CD14-positive monocyte (primary cell): ENCODE measurements around the gene DSP. TPM values are rescaled to one million over a fixed set of nuclear protein-coding genes. Genes with fewer than 3 reads are reported as not detected.

Experiments
- DNase-seq, 3 donors: peaks; one replicate each; pipeline ENCODE4 v3.0.0-alpha.2; 2011 to 2022
- H2AFZ ChIP-seq: 2 replicates; pipeline ENCODE4 v1.6.0; 2012; ENCODE audit warnings: mild to moderate bottlenecking, low read depth, low read length, inconsistent platforms; ENCODE audit not compliant: insufficient read depth, poor library complexity, severe bottlenecking
- H3K27ac ChIP-seq, 2 donors: 1 replicate in 1 of 2; 2 replicates in 1 of 2; pipeline ENCODE4 v1.5.1; 2012 to 2013; ENCODE audit warnings: low read length in 2 of 2, control low read depth in 1 of 2, inconsistent platforms in 1 of 2, low read depth in 1 of 2, mild to moderate bottlenecking in 1 of 2
- H3K27me3 ChIP-seq, 2 donors: one replicate each; pipeline versions ENCODE4 v1.6.0 to v1.6.1; 2011 to 2013; ENCODE audit warnings: low read length in 2 of 2; ENCODE audit not compliant: control insufficient read depth in 2 of 2, insufficient read depth in 2 of 2
- H3K36me3 ChIP-seq, 2 donors: replicated peaks in 1 of 2; 1 replicate in 1 of 2; 2 replicates in 1 of 2; pipeline versions ENCODE4 v1.5.1 to v1.6.1; 2012 to 2013; ENCODE audit warnings: low read length in 2 of 2, control low read depth in 1 of 2, inconsistent platforms in 1 of 2, mild to moderate bottlenecking in 1 of 2; ENCODE audit not compliant: insufficient read depth in 2 of 2, control insufficient read depth in 1 of 2
- H3K4me1 ChIP-seq, 2 donors: 1 replicate in 1 of 2; 2 replicates in 1 of 2; pipeline versions ENCODE4 v1.5.1 to v1.6.1; 2012 to 2013; ENCODE audit warnings: low read length in 2 of 2, control low read depth in 1 of 2, inconsistent platforms in 1 of 2, mild to moderate bottlenecking in 1 of 2, moderate library complexity in 1 of 2; ENCODE audit not compliant: insufficient read depth in 2 of 2, control insufficient read depth in 1 of 2
- H3K4me2 ChIP-seq: replicated peaks from 2 replicates; pipeline ENCODE3; 2012; ENCODE audit warnings: low read length, moderate library complexity, mild to moderate bottlenecking; ENCODE audit not compliant: poor library complexity, severe bottlenecking; ENCODE audit errors: extremely low read depth
- H3K4me3 ChIP-seq, 3 experiments: fragments of 200-600 bp in 1 of 3; sonication (generic) in 1 of 3; replicated peaks in 1 of 3; 1 replicate in 2 of 3; 2 replicates in 1 of 3; pipeline ENCODE4 v1.5.1; 2011 to 2013; ENCODE audit warnings: low read length in 3 of 3, mild to moderate bottlenecking in 3 of 3, control low read depth in 2 of 3, low read depth in 2 of 3, inconsistent platforms in 1 of 3, moderate library complexity in 1 of 3
- H3K79me2 ChIP-seq: 2 replicates; pipeline ENCODE4 v1.6.0; 2012; ENCODE audit warnings: mild to moderate bottlenecking, control low read depth, inconsistent platforms, low read length, moderate library complexity; ENCODE audit not compliant: insufficient read depth
- H3K9ac ChIP-seq: 2 replicates; pipeline ENCODE4 v1.6.0; 2017; ENCODE audit warnings: low read length, mild to moderate bottlenecking; ENCODE audit not compliant: insufficient read depth, poor library complexity, severe bottlenecking
- H3K9me3 ChIP-seq, 2 donors: replicated peaks in 1 of 2; 1 replicate in 1 of 2; 2 replicates in 1 of 2; pipeline versions ENCODE4 v1.5.1 to v1.6.1; 2012 to 2013; ENCODE audit warnings: low read length in 2 of 2, control low read depth in 1 of 2; ENCODE audit not compliant: control insufficient read depth in 1 of 2, insufficient read depth in 1 of 2
- H4K20me1 ChIP-seq: 2 replicates; pipeline ENCODE4 v1.6.0; 2012; ENCODE audit warnings: mild to moderate bottlenecking, low read length, control low read depth, moderate library complexity; ENCODE audit not compliant: insufficient read depth
- H3K27ac Mint-ChIP-seq, 7 donors: one replicate each; pipeline ENCODE4 v1.8.0; 2020; ENCODE audit warnings: mild to moderate bottlenecking in 7 of 7, mixed read lengths in 7 of 7, moderate library complexity in 6 of 7, inconsistent platforms in 2 of 7
- H3K27me3 Mint-ChIP-seq, 3 donors: one replicate each; pipeline ENCODE4 v1.8.0; 2021 to 2022; ENCODE audit warnings: low read depth in 3 of 3, mild to moderate bottlenecking in 3 of 3, mixed read lengths in 3 of 3, moderate library complexity in 3 of 3, inconsistent platforms in 1 of 3
- H3K36me3 Mint-ChIP-seq, 2 donors: one replicate each; pipeline ENCODE4 v1.8.0; 2020; ENCODE audit warnings: mixed read lengths in 2 of 2, inconsistent platforms in 1 of 2, mild to moderate bottlenecking in 1 of 2
- H3K4me1 Mint-ChIP-seq: one replicate; pipeline ENCODE4 v1.8.0; 2020; ENCODE audit warnings: mild to moderate bottlenecking, mixed read lengths
- H3K4me3 Mint-ChIP-seq, 2 donors: one replicate each; pipeline ENCODE4 v1.8.0; 2020; ENCODE audit warnings: mild to moderate bottlenecking in 2 of 2, mixed read lengths in 2 of 2, moderate library complexity in 1 of 2
- H3K9me3 Mint-ChIP-seq, 7 donors: one replicate each; pipeline ENCODE4 v1.8.0; 2020 to 2022; ENCODE audit warnings: mixed read lengths in 7 of 7, mild to moderate bottlenecking in 6 of 7, moderate library complexity in 6 of 7, inconsistent platforms in 2 of 7
- CTCF ChIP-seq: fragments of 200-600 bp; IDR thresholded peaks from one replicate; pipeline ENCODE4 v1.8.0; 2022; ENCODE audit warnings: antibody characterized with exemption, mild to moderate bottlenecking
- WGBS: methylation state at CpG from one replicate; pipeline ENCODE4 v1.1.5; 2013; ENCODE audit warnings: missing lambda C conversion rate; ENCODE audit not compliant: insufficient coverage; 5-methylcytosine and 5-hydroxymethylcytosine counted together
- intact Hi-C, 2 donors: fragments of 100-400 bp; cut with micrococcal nuclease; formaldehyde crosslinking; loops; one replicate each; pipeline versions ENCODE4 v1.15.0 to v1.15.1; 2023
- polyA plus RNA-seq, 3 donors: library from polyadenylated mRNA; depleted of rRNA in 1 of 3; unstranded in 2 of 3; stranded (reverse) in 1 of 3; fragments of 300-500 nt in 2 of 3; fragments of >200 nt in 1 of 3; fragmentation: Illumina TruSeq in 2 of 3; gene quantifications; 1 replicate in 2 of 3; 2 replicates in 1 of 3; pipeline ENCODE4 v1.2.3, GENCODE V29; 2012 to 2021

The DSP gene
- polyA plus RNA-seq, 3 donors = not detected

DNA sequence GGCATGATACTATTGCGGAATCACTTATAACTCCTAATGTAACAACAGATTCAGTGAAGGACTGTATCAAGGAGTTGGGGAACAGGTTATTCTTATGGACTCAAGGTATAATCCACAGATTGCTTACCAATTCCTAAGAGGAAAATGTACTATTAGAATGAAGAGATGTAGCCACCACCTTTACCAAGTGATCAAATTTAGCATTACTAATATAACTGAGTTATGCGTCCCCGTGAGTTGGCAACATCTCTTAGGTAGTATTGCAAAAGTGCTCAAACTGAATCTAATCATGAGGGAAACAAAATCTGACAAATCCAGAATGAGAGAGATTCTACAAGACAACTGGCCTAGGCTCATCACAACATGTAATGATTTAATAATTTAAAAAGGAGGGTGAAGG lies 47.8 kb downstream of the DSP start:
- DNase-seq = no peak
- WGBS = no CpG with 5 or more reads among the region's 3 CpGs
- Histone ChIP-seq H3K4me3 (peak overlapping the region in 1 of 3 experiments; percentile 93), H3K4me2 (peak overlapping the region; percentile 90), H3K27ac (no peak overlapping the region), H2AFZ (peak overlapping the region; percentile 98), H3K9me3 (no peaks in the 10 kb centered on the region), H3K79me2 (peaks cover 39% of the 10 kb centered on the region), H3K9ac (no peak overlapping the region), H3K27me3 (no peaks in the 10 kb centered on the region), H4K20me1 (peaks cover 21% of the 10 kb centered on the region), H3K4me1 (peaks cover 23 to 27% of the 10 kb centered on the region in 2 donors), H3K36me3 (peaks cover 12% of the 10 kb centered on the region in 2 donors)
- H3K4me3 Mint-ChIP-seq = no peak overlapping the region
- H3K36me3 Mint-ChIP-seq = peaks cover 3 to 7% of the 10 kb centered on the region in 2 donors
- TF ChIP-seq CTCF = no peak
- intact Hi-C loops = no loop called here
- H3K27ac Mint-ChIP-seq = peak overlapping the region in 2 of 7 donors; percentile 89 to 94
- H3K9me3 Mint-ChIP-seq = peaks cover 0 to 1% (median 0%) of the 10 kb centered on the region in 7 donors
- H3K27me3 Mint-ChIP-seq = peaks cover 0 to 3% (median 0%) of the 10 kb centered on the region in 3 donors
- H3K4me1 Mint-ChIP-seq = peaks cover 32% of the 10 kb centered on the region

DNA sequence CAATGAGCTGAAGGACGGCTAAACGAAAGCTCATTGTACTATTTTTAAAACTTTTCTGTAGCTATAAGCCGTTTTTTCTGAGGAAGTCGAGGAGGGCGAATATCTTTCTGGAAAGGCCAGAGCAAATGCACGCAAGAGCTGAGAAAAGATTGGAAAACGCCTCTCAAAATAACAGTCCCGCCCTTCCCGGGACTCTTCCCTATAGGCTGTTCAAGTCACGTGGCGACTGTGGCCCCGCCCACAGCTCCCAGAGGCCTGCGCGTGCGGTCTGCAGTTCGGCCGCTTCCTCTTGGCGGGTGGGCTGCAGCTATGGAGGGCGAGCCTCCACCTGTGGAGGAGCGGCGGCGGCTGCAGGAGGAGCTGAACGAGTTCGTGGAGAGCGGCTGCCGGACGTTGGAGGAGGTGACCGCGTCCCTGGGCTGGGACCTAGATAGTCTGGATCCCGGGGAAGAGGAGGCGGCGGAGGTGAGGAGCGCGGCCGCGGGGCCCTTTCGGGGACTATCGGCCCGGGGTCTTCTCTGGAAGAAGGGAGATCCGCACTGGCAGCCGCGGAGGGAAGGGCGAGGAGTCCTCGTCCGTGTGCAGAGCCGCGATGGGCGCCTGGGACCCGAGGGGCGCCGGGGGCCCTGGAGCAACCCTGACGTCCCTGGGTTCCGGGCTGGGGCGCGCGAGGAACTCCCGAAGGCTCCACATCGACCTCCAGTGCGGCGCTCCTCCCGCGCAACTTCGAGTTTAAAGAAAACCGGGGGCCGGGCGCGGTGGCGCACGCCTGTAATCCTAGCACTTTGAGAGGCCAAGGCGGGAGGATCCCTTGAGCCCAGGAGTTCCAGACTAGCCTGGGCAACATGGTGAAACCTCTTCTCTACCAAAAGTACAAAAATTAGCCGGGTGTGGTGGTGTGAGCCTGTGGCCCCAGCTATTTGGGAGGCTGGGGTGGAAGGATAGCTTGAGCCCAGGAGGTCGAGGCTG lies 48.8 kb downstream of the DSP start, which contains the start of gene SNRNP48:
TSS of gene SNRNP48 (plus strand) at position 250 of the 969 bp plus-strand sequence. CDS start at position 310, 60 bp downstream.
- peak within 1 kb of the TSS; percentile 90 for H3K4me2 ChIP-seq
- H3K27ac ChIP-seq = peak within 1 kb of the TSS; percentile 46 to 82
- H3K4me1 ChIP-seq = peaks cover 23 to 27% of the 10 kb centered on the region in 2 donors
- peak within 1 kb of the TSS; percentile 90 for H3K9ac ChIP-seq
- intact Hi-C loops = no loop called here
- no peak for TF ChIP-seq CTCF
- no peaks in the 10 kb centered on the region for H3K27me3 ChIP-seq
- H3K9me3 Mint-ChIP-seq = peaks cover 0 to 1% (median 0%) of the 10 kb centered on the region in 7 donors
- H3K36me3 ChIP-seq = peaks cover 22% of the 10 kb centered on the region in 2 donors
- peaks cover 8 to 16% of the 10 kb centered on the region in 2 donors for H3K36me3 Mint-ChIP-seq
- peak within 1 kb of the TSS; percentile 98 for H2AFZ ChIP-seq
- H3K27me3 Mint-ChIP-seq = peaks cover 0 to 3% (median 0%) of the 10 kb centered on the region in 3 donors
- no peaks in the 10 kb centered on the region for H3K9me3 ChIP-seq
- H3K4me1 Mint-ChIP-seq = peaks cover 32% of the 10 kb centered on the region
- H3K79me2 ChIP-seq = peaks cover 39% of the 10 kb centered on the region
- peak; percentile 85 to 95 (median 88) for DNase-seq
- peaks cover 21% of the 10 kb centered on the region for H4K20me1 ChIP-seq
- peak within 1 kb of the TSS; percentile 99 to 100 for H3K4me3 Mint-ChIP-seq
- H3K4me3 ChIP-seq = peak within 1 kb of the TSS; percentile 86 to 93 (median 90)
- WGBS = under 1% methylated on average over 68 of the region's 72 CpGs
- peak within 1 kb of the TSS; percentile 76 to 96 (median 89) for H3K27ac Mint-ChIP-seq
